Right atrium auricular region (tissue), 2 donors: ENCODE measurements around the gene ZNF326. TPM values are rescaled to one million over a fixed set of nuclear protein-coding genes. Genes with fewer than 3 reads are reported as not detected.

Source experiments
- DNase-seq: peaks from one replicate; pipeline ENCODE4 v3.0.0-alpha.2; 2019; ENCODE audit warnings: low spot score
- H3K27ac ChIP-seq, 2 donors: fragments of 200-600 bp; sonication (generic); 1 replicate in 1 of 2; 2 replicates in 1 of 2; pipeline ENCODE4 v1.5.1; 2016 to 2019
- H3K27me3 ChIP-seq, 2 donors: fragments of 200-600 bp; sonication (generic); one replicate each; pipeline versions ENCODE4 v1.5.1 to v1.6.0; 2017 to 2019
- H3K36me3 ChIP-seq: fragments of 200-600 bp; sonication (generic); one replicate; pipeline ENCODE4 v1.5.1; 2016
- H3K4me1 ChIP-seq, 2 donors: fragments of 200-600 bp; sonication (generic); one replicate each; pipeline versions ENCODE4 v1.5.1 to v1.6.0; 2017 to 2019
- H3K4me3 ChIP-seq, 2 donors: fragments of 200-600 bp; sonication (generic); 1 replicate in 1 of 2; 2 replicates in 1 of 2; pipeline ENCODE4 v1.5.1; 2017 to 2019; ENCODE audit warnings: mild to moderate bottlenecking in 1 of 2, moderate library complexity in 1 of 2
- H3K9me3 ChIP-seq, 2 donors: fragments of 200-600 bp; sonication (generic); one replicate each; pipeline ENCODE4 v1.5.1; 2019
- CTCF ChIP-seq, 2 donors: fragments of 200-600 bp; sonication (generic); IDR thresholded peaks; one replicate each; pipeline ENCODE4 v1.5.1; 2019; ENCODE audit warnings: antibody characterized with exemption in 2 of 2
- total RNA-seq, 2 donors: library from RNA; depleted of rRNA; stranded (reverse); fragments of >200 nt; gene quantifications; one replicate each; pipeline ENCODE4 v1.1.0, GENCODE V29; 2016

Gene ZNF326
- total RNA-seq, 2 donors from 2014 or later, result 5.3 to 7.3 TPM

- Histone ChIP-seq H3K9me3 (no peaks in the 10 kb centered on the region), H3K4me3 (no peak overlapping the region), H3K36me3 (no peaks in the 10 kb centered on the region), H3K27ac (no peak overlapping the region), H3K4me1 (no peaks in the 10 kb centered on the region), H3K27me3 (no peaks in the 10 kb centered on the region)
- DNase-seq, result no peak
- no peak for TF ChIP-seq CTCF (IDR thresholded peaks at IDR 0.05)
Observed at GRCh38 chr1:89973471-89974127, 21.3 kb upstream of the ZNF326 start.

GRCh38 chr1:89974256-89974655 is 20.7 kb upstream of the ZNF326 start:
- Histone ChIP-seq H3K4me1 (no peaks in the 10 kb centered on the region), H3K36me3 (no peaks in the 10 kb centered on the region), H3K9me3 (no peaks in the 10 kb centered on the region), H3K27ac (no peak overlapping the region), H3K27me3 (no peaks in the 10 kb centered on the region), H3K4me3 (no peak overlapping the region)
- no peak for DNase-seq
- no peak for TF ChIP-seq CTCF (IDR thresholded peaks at IDR 0.05)

GRCh38 chr1:89974696-89975470 is 20.0 kb upstream of the ZNF326 start:
- no peaks in the 10 kb centered on the region for H3K9me3 ChIP-seq
- no peaks in the 10 kb centered on the region for H3K36me3 ChIP-seq
- H3K4me3 ChIP-seq, result no peak overlapping the region
- no peaks in the 10 kb centered on the region for H3K27me3 ChIP-seq
- TF ChIP-seq CTCF (IDR thresholded peaks at IDR 0.05), result no peak
- no peaks in the 10 kb centered on the region for H3K4me1 ChIP-seq
- no peak overlapping the region for H3K27ac ChIP-seq
- DNase-seq, result no peak

DNA sequence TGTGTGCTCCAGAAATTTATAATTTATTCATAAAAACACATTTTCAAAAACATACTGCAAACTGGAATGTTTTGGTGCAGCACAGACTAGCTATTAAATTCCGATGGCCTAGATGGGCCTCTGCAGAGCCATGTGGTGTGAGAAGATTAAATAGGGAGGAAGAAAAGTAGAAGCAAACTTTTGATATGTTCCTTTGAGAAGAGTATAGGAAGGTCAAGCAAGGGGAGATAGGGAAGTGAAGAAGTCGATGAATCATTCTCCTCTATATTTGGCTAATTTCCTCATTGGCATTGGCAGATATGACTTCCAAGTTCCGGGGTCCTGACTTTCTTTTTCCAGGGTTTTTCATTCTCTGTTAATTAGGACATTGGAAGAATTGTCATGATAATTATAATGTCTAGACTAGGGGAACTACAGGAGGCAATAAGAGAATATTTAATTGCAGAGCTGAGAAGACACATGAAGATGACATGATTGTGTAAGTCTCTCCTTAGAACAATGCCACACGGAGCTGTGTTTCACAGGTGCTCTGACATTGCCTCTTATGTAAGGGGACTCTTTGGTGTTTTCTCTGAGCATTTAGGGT is 19.3 kb upstream of the ZNF326 start:
- no peak overlapping the region for H3K27ac ChIP-seq
- H3K27me3 ChIP-seq, result no peaks in the 10 kb centered on the region
- H3K9me3 ChIP-seq, result no peaks in the 10 kb centered on the region
- H3K4me1 ChIP-seq, result no peaks in the 10 kb centered on the region
- H3K4me3 ChIP-seq, result no peak overlapping the region
- DNase-seq, result no peak
- no peak for TF ChIP-seq CTCF (IDR thresholded peaks at IDR 0.05)
- H3K36me3 ChIP-seq, result no peaks in the 10 kb centered on the region

DNA sequence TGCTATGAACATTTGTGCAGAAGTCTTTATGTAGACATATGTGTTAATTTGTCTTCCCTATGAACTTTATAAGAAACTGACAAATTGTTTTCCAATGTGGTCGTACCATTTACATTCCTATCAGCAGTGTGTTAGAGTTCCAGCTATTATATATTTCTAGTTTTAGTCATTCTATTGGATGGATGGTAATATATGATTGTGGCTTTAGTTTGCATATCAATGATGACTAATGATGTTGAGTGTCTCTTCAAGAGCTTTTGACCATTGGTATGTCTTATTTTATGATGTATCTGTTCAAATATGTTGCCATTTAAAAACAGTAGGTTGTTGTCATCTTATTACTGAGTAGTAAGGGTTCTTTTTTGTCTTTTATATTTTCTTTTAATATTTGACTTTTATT is 16.2 kb upstream of the ZNF326 start:
- Histone ChIP-seq H3K4me1 (peaks cover 0 to 5% of the 10 kb centered on the region in 2 donors), H3K36me3 (no peaks in the 10 kb centered on the region), H3K27ac (no peak overlapping the region), H3K4me3 (no peak overlapping the region), H3K9me3 (no peaks in the 10 kb centered on the region), H3K27me3 (no peaks in the 10 kb centered on the region)
- TF ChIP-seq CTCF (IDR thresholded peaks at IDR 0.05), result no peak
- DNase-seq, result no peak
